ENCODE results near the gene PHETA1.

Gene PHETA1

GRCh38 chr12:111366075-111366474 lies 2.8 kb downstream of the PHETA1 start:
- H3K4me3 ChIP-seq (ENCODE audit: low read depth, low read length), result no peak overlapping the region
- no peak for TF ChIP-seq CTCF (IDR thresholded peaks at IDR 0.05; ENCODE audit: low read depth, low read length)
- no peak for DNase-seq
- no peaks in the 10 kb centered on the region for H3K9me3 ChIP-seq
- H3K27me3 ChIP-seq, result no peaks in the 10 kb centered on the region
- H3K4me1 ChIP-seq, result no peaks in the 10 kb centered on the region
- no peaks in the 10 kb centered on the region for H3K36me3 ChIP-seq

- Histone ChIP-seq H3K36me3 (no peaks in the 10 kb centered on the region), H3K4me3 (ENCODE audit: low read depth, low read length) (no peak overlapping the region), H3K27me3 (no peaks in the 10 kb centered on the region), H3K4me1 (no peaks in the 10 kb centered on the region), H3K9me3 (no peaks in the 10 kb centered on the region)
- TF ChIP-seq CTCF (IDR thresholded peaks at IDR 0.05; ENCODE audit: low read depth, low read length), result no peak
- DNase-seq, result no peak
Observed at GRCh38 chr12:111363578-111363977, 5.3 kb downstream of the PHETA1 start.

GRCh38 chr12:111362687-111363475 lies 6.0 kb downstream of the PHETA1 start:
- no peaks in the 10 kb centered on the region for H3K9me3 ChIP-seq
- no peaks in the 10 kb centered on the region for H3K27me3 ChIP-seq
- TF ChIP-seq CTCF (IDR thresholded peaks at IDR 0.05; ENCODE audit: low read depth, low read length), result no peak
- H3K4me1 ChIP-seq, result no peaks in the 10 kb centered on the region
- no peaks in the 10 kb centered on the region for H3K36me3 ChIP-seq
- H3K4me3 ChIP-seq (ENCODE audit: low read depth, low read length), result no peak overlapping the region
- DNase-seq, result no peak

- H3K9me3 ChIP-seq, result no peaks in the 10 kb centered on the region
- no peak for DNase-seq
- no peak overlapping the region for H3K4me3 ChIP-seq (ENCODE audit: low read depth, low read length)
- no peak for TF ChIP-seq CTCF (IDR thresholded peaks at IDR 0.05; ENCODE audit: low read depth, low read length)
- H3K27me3 ChIP-seq, result no peaks in the 10 kb centered on the region
- no peaks in the 10 kb centered on the region for H3K36me3 ChIP-seq
- no peaks in the 10 kb centered on the region for H3K4me1 ChIP-seq
Observed at GRCh38 chr12:111361717-111362576, 6.9 kb downstream of the PHETA1 start.

- no peak for TF ChIP-seq CTCF (IDR thresholded peaks at IDR 0.05; ENCODE audit: low read depth, low read length)
- Histone ChIP-seq H3K4me3 (ENCODE audit: low read depth, low read length) (no peak overlapping the region), H3K36me3 (no peaks in the 10 kb centered on the region), H3K27me3 (no peaks in the 10 kb centered on the region), H3K4me1 (no peaks in the 10 kb centered on the region), H3K9me3 (no peaks in the 10 kb centered on the region)
- no peak for DNase-seq
Observed at GRCh38 chr12:111361073-111361716, 7.7 kb downstream of the PHETA1 start.
